ENCODE results near the gene PTAFR.
A peak's percentile ranks its signal among the peaks of the same experiment; 100 is the strongest.
"Not testable (repeated sequence)": the region's sequence is repeated elsewhere in the genome, so short reads cannot be mapped to it uniquely, and the experiment has no call there.

The PTAFR gene

DNA sequence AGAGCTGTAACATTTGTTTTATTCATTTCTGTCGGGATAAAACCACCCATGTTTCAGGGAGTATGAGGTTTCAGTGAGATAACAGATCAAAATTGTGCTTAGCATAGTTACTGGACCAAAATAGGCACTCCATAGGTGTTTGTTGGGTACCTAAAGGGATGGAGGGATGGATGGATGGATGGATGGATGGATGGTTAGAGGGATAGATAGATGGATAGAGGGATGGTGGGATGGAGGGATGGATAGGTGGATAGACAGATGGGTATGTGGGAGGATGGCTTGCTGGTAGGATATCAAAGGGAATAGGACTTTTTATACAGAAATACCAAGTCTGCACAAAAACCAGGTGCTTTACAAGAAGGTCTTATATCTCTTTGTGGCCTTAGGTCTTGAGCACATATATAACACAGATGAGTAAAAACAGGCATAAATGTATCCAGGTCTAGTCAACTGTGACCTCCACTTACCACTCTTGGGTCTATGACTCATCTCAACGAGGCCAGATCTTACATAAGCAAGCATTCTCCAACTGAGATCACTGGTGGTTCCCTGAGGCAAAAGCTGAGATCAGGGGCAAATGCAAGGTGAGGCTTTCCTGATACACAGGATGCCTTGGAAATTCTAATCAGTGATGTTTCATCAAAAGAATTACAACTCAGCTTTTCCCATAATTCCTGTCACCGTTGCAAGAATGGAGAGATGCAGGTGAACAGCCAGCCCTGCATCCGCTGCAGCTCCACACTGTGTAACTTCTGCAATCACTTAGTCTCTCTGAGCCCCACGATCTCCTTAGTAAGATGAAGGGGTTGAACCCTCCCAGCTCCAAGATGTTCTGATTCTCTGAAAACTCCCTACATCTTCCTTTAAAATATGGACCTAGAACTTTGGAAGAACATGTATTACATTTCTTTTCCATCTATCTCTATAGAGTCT lies 32.0 kb downstream of the PTAFR start:
- WGBS (ENCODE audit: insufficient coverage), result 94% methylated on average over 4 of the region's 5 CpGs
- Histone ChIP-seq H3K9me3 (ENCODE audit: control extremely low read depth in 1 of 5, control insufficient read depth in 4 of 5, insufficient read depth in 2 of 5, low read depth in 1 of 5, low read length in 4 of 5) (no peaks in the 10 kb centered on the region), H3K27ac (ENCODE audit: insufficient read depth in 1 of 2, low read depth in 1 of 2, low read length in 2 of 2, poor library complexity in 1 of 2, severe bottlenecking in 2 of 2) (no peak overlapping the region), H3K27me3 (replicated peaks in 2 of 5; ENCODE audit: control insufficient read depth in 4 of 5, insufficient read depth in 5 of 5, low read length in 4 of 5) (no peaks in the 10 kb centered on the region), H3K4me3 (ENCODE audit: control insufficient read depth in 1 of 7, extremely low read depth in 1 of 7, insufficient read depth in 4 of 7, low read depth in 2 of 7, low read length in 6 of 7) (no peak overlapping the region), H3K4me1 (ENCODE audit: control extremely low read depth in 1 of 4, control insufficient read depth in 4 of 4, insufficient read depth in 4 of 4, low read length in 3 of 4) (peaks cover 0 to 10% (median under 1%) of the 10 kb centered on the region in 4 experiments), H3K36me3 (ENCODE audit: control insufficient read depth in 4 of 4, insufficient read depth in 4 of 4, low read length in 3 of 4) (no peaks in the 10 kb centered on the region)
- ChIA-PET CTCF (interaction anchor here (1.0 to 2.0 kb wide), 3 partner anchors 9 to 65 kb away, joined by 3 to 6 read pairs (median 4); no protein-coding TSS in a partner anchor), POLR2A (interaction anchor here (0.6 to 1.0 kb wide), 2 partner anchors 10 to 18 kb away, joined by 3 to 4 read pairs; no protein-coding TSS in a partner anchor)
- no peak for DNase-seq

DNA sequence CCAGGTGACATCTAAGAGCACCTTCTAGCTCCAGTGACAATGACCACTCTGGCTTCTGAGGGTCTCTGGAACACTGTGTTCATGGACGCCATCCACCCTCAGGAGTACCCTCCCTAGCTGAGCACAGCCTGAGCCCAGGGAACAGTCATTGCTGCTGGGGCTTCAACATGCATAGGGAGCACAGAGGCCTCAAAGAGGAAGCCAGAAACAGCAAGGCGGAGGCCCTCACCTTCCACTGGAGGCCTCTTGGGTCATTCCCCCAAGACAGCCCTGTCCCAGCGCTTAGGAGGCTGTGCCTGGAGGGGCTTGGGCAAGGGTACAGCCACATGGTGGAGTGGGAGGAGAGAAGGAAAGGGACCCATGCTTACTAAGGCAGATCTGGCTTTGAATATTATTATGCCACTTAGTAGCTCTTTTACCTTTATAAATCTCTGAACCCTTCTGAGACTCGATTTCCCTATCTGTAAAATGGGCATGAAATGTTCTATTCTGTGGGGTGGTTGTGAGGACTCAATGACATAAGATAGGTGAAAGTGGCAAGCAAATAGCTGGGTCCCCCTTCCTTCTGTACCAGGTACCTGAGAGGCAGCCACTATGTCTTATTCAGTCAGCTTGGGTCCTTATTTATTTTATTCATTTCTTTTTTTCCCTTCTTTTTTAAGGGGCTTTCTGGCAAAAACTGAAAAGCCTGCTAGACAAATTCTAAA lies 32.8 kb downstream of the PTAFR start:
- ChIA-PET CTCF (interaction anchor here (1.0 to 2.0 kb wide), 3 partner anchors 8 to 66 kb away, joined by 3 to 6 read pairs (median 4); no protein-coding TSS in a partner anchor), POLR2A (no interaction called here)
- no peak overlapping the region for H3K4me3 ChIP-seq (ENCODE audit: control insufficient read depth in 1 of 7, extremely low read depth in 1 of 7, insufficient read depth in 4 of 7, low read depth in 2 of 7, low read length in 6 of 7)
- H3K4me1 ChIP-seq (ENCODE audit: control extremely low read depth in 1 of 4, control insufficient read depth in 4 of 4, insufficient read depth in 4 of 4, low read length in 3 of 4), result peaks cover 0 to 12% (median 3%) of the 10 kb centered on the region in 4 experiments
- H3K27me3 ChIP-seq (replicated peaks in 2 of 5; ENCODE audit: control insufficient read depth in 4 of 5, insufficient read depth in 5 of 5, low read length in 4 of 5), result no peaks in the 10 kb centered on the region
- no peak overlapping the region for H3K27ac ChIP-seq (ENCODE audit: insufficient read depth in 1 of 2, low read depth in 1 of 2, low read length in 2 of 2, poor library complexity in 1 of 2, severe bottlenecking in 2 of 2)
- 100% methylated on average over 2 of the region's 4 CpGs for WGBS (ENCODE audit: insufficient coverage)
- no peak for DNase-seq
- no peaks in the 10 kb centered on the region for H3K36me3 ChIP-seq (ENCODE audit: control insufficient read depth in 4 of 4, insufficient read depth in 4 of 4, low read length in 3 of 4)
- H3K9me3 ChIP-seq (ENCODE audit: control extremely low read depth in 1 of 5, control insufficient read depth in 4 of 5, insufficient read depth in 2 of 5, low read depth in 1 of 5, low read length in 4 of 5), result no peaks in the 10 kb centered on the region

DNA sequence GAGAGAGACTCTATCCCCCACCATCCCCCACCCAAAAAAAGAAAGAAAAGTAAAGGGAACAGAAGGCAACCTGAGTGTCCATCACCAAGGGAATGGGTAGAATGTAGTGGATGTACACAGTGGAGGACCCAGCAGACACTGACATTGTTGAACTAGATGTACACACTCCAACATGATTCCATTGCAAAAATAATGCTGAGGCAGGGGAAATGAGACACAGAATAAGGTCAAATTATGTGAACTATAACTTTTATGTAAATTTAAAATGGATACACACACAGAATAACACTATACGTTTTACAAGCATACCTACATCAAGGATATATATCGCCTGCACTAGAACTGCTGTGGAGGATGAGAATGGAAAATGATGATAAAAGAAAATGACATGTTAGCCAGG lies 34.8 kb downstream of the PTAFR start:
- peaks cover 0 to 19% (median 3%) of the 10 kb centered on the region in 4 experiments for H3K4me1 ChIP-seq (ENCODE audit: control extremely low read depth in 1 of 4, control insufficient read depth in 4 of 4, insufficient read depth in 4 of 4, low read length in 3 of 4)
- no peaks in the 10 kb centered on the region for H3K36me3 ChIP-seq (ENCODE audit: control insufficient read depth in 4 of 4, insufficient read depth in 4 of 4, low read length in 3 of 4)
- no peak for DNase-seq
- no peaks in the 10 kb centered on the region for H3K9me3 ChIP-seq (ENCODE audit: control extremely low read depth in 1 of 5, control insufficient read depth in 4 of 5, insufficient read depth in 2 of 5, low read depth in 1 of 5, low read length in 4 of 5)
- H3K27me3 ChIP-seq (replicated peaks in 2 of 5; ENCODE audit: control insufficient read depth in 4 of 5, insufficient read depth in 5 of 5, low read length in 4 of 5), result no peaks in the 10 kb centered on the region
- H3K27ac ChIP-seq (ENCODE audit: insufficient read depth in 1 of 2, low read depth in 1 of 2, low read length in 2 of 2, poor library complexity in 1 of 2, severe bottlenecking in 2 of 2), result no peak overlapping the region
- no peak overlapping the region for H3K4me3 ChIP-seq (ENCODE audit: control insufficient read depth in 1 of 7, extremely low read depth in 1 of 7, insufficient read depth in 4 of 7, low read depth in 2 of 7, low read length in 6 of 7)
- ChIA-PET POLR2A (no interaction called here), CTCF (no interaction called here)
- no CpG with 5 or more reads among the region's 2 CpGs for WGBS (ENCODE audit: insufficient coverage)

DNA sequence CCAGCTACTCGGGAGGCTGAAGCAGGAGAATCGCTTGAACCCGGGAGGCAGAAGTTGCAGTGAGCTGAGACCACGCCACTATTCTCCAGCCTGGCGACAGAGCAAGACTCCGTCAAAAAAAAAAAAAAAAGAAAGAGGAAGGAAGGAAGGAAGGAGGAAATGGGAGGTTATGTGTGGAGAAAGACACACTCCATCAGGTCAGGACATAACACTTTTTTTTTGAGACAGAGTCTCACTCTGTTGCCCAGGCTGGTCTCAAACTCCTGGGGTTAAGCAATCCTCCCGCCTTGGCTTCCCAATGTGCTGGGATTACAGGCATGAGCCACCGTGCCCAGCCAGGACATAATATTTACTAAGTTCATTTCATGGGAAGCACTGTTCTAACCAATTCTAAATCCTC lies 36.6 kb downstream of the PTAFR start:
- H3K36me3 ChIP-seq (ENCODE audit: control insufficient read depth in 4 of 4, insufficient read depth in 4 of 4, low read length in 3 of 4); DNase-seq; H3K9me3 ChIP-seq (ENCODE audit: control extremely low read depth in 1 of 5, control insufficient read depth in 4 of 5, insufficient read depth in 2 of 5, low read depth in 1 of 5, low read length in 4 of 5); CTCF ChIA-PET; H3K27ac ChIP-seq (ENCODE audit: insufficient read depth in 1 of 2, low read depth in 1 of 2, low read length in 2 of 2, poor library complexity in 1 of 2, severe bottlenecking in 2 of 2); H3K27me3 ChIP-seq (replicated peaks in 2 of 5; ENCODE audit: control insufficient read depth in 4 of 5, insufficient read depth in 5 of 5, low read length in 4 of 5); H3K4me3 ChIP-seq (ENCODE audit: control insufficient read depth in 1 of 7, extremely low read depth in 1 of 7, insufficient read depth in 4 of 7, low read depth in 2 of 7, low read length in 6 of 7); POLR2A ChIA-PET: not testable (repeated sequence)
- H3K4me1 ChIP-seq (ENCODE audit: control extremely low read depth in 1 of 4, control insufficient read depth in 4 of 4, insufficient read depth in 4 of 4, low read length in 3 of 4), result peaks cover 2 to 35% (median 9%) of the 10 kb centered on the region in 4 experiments
- WGBS (ENCODE audit: insufficient coverage), result 95% methylated on average over 4 of the region's 8 CpGs

DNA sequence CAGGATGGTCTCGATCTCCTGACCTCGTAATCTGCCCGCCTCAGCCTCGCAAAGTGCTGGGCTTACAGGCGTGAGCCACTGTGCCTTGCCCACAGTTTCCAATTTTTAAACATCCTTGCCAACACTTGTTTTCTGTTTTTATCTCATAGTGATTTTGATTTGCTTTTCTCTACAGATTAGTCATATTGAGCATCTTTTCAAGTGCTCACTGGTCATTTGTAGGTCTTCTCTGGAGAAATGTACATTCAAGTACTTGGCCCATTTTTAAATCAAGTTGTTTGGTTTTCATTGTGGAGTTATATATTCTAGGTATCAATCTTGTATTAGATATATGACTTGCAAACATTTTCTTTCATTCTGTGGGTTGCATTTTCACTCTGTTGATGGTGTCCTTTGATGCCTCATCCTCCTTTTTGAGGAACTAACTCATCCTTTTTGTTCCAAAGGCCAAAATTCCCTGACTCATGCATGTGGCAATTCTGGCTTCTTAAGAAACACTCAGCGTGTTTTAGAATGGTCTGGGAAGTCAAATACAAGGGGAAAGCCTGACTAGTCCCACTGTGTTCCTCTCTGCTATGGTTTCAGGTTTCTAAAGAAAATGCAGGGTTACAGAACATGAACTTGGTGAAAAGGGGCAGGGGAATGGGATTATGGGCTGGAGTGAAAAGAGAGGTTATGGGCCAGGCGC lies 37.3 kb downstream of the PTAFR start:
- Histone ChIP-seq H3K36me3 (ENCODE audit: control insufficient read depth in 4 of 4, insufficient read depth in 4 of 4, low read length in 3 of 4) (no peaks in the 10 kb centered on the region), H3K27me3 (replicated peaks in 2 of 5; ENCODE audit: control insufficient read depth in 4 of 5, insufficient read depth in 5 of 5, low read length in 4 of 5) (no peaks in the 10 kb centered on the region), H3K27ac (ENCODE audit: insufficient read depth in 1 of 2, low read depth in 1 of 2, low read length in 2 of 2, poor library complexity in 1 of 2, severe bottlenecking in 2 of 2) (no peak overlapping the region), H3K9me3 (ENCODE audit: control extremely low read depth in 1 of 5, control insufficient read depth in 4 of 5, insufficient read depth in 2 of 5, low read depth in 1 of 5, low read length in 4 of 5) (peaks cover 0 to 4% (median 0%) of the 10 kb centered on the region in 5 experiments), H3K4me1 (ENCODE audit: control extremely low read depth in 1 of 4, control insufficient read depth in 4 of 4, insufficient read depth in 4 of 4, low read length in 3 of 4) (peaks cover 2 to 35% (median 9%) of the 10 kb centered on the region in 4 experiments), H3K4me3 (ENCODE audit: control insufficient read depth in 1 of 7, extremely low read depth in 1 of 7, insufficient read depth in 4 of 7, low read depth in 2 of 7, low read length in 6 of 7) (no peak overlapping the region)
- 84% methylated on average over 7 of the region's 7 CpGs for WGBS (ENCODE audit: insufficient coverage)
- DNase-seq, result peak in 2 of 3 donors; percentile 71
- POLR2A ChIA-PET, result no interaction called here
- CTCF ChIA-PET, result interaction anchor here (1.0 kb wide), 1 partner anchor 9 kb away, joined by 3 read pairs; no protein-coding TSS in a partner anchor

DNA sequence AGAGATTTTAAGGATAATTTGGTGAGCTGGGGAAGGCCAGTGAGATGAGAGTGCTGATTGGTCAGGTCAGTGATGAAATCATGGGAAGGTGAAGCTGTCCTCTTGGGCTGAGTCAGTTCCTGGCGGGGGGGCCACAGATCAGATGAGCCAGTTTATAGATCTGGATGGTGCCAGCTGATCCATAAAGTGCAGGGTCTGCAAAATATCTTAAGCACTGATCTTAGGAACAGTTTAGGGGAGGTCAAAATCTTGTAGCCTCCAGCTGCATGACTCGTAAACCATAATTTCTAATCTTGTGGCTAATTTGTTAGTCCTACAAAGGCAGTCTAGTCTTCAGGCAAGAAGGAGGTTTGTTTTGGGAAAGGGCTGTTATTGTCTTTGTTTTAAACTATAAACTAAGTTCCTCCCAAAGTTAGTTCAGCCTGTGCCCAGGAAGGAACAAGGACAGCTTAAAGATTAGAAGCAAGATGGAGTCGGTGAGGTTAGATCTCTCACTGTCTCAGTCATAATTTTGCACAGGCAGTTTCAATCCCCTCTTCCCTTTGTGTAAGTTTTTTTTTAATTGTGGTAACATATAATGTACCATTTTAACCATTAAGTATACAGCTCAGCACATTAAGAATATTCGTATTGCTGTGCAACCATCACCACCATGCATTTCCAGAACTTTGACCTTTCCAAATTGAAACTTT lies 39.4 kb downstream of the PTAFR start:
- 90% methylated on average over 2 of the region's 4 CpGs for WGBS (ENCODE audit: insufficient coverage)
- no peak overlapping the region for H3K27ac ChIP-seq (ENCODE audit: insufficient read depth in 1 of 2, low read depth in 1 of 2, low read length in 2 of 2, poor library complexity in 1 of 2, severe bottlenecking in 2 of 2)
- H3K9me3 ChIP-seq (ENCODE audit: control extremely low read depth in 1 of 5, control insufficient read depth in 4 of 5, insufficient read depth in 2 of 5, low read depth in 1 of 5, low read length in 4 of 5), result peaks cover 0 to 8% (median 0%) of the 10 kb centered on the region in 5 experiments
- CTCF ChIA-PET, result interaction anchor here (0.6 to 2.4 kb wide), 5 partner anchors 11 to 52 kb away, joined by 3 to 13 read pairs (median 3); no protein-coding TSS in a partner anchor
- peaks cover 2 to 38% (median 9%) of the 10 kb centered on the region in 4 experiments for H3K4me1 ChIP-seq (ENCODE audit: control extremely low read depth in 1 of 4, control insufficient read depth in 4 of 4, insufficient read depth in 4 of 4, low read length in 3 of 4)
- no peaks in the 10 kb centered on the region for H3K27me3 ChIP-seq (replicated peaks in 2 of 5; ENCODE audit: control insufficient read depth in 4 of 5, insufficient read depth in 5 of 5, low read length in 4 of 5)
- no peak for DNase-seq
- H3K4me3 ChIP-seq (ENCODE audit: control insufficient read depth in 1 of 7, extremely low read depth in 1 of 7, insufficient read depth in 4 of 7, low read depth in 2 of 7, low read length in 6 of 7), result no peak overlapping the region
- H3K36me3 ChIP-seq (ENCODE audit: control insufficient read depth in 4 of 4, insufficient read depth in 4 of 4, low read length in 3 of 4), result peaks cover 0 to 3% (median 0%) of the 10 kb centered on the region in 4 experiments
- POLR2A ChIA-PET, result no interaction called here
